Activated T-cell treated with anti-CD3 and anti-CD28 coated beads for 1 hour (primary cell): Measurements from ENCODE around the gene LRP1B.

ENCODE experiments used
- DNase-seq: peaks from one replicate; pipeline ENCODE4 v3.0.0-alpha.2; 2020; ENCODE audit warnings: low read depth

Gene LRP1B

DNA sequence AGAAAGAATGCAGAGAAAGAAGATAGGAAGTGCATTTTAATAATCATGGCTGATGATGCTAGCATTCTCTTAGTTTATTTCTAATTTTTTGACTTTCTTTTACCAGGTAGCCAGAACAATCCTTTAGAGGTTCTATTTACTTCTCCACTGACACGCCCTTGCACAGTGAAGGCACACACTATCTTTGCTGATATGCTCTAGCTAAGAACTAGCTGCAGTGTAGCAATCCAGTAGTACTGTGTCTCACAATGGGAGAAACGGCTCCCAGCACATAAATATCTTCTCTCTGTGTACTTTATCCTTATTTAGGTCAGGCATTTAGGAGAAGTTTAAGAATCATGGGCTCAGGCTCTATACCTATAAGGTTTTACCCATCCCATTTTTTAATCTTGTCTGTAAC, 1005.4 kb downstream of the LRP1B start:
- DNase-seq = no peak

DNA sequence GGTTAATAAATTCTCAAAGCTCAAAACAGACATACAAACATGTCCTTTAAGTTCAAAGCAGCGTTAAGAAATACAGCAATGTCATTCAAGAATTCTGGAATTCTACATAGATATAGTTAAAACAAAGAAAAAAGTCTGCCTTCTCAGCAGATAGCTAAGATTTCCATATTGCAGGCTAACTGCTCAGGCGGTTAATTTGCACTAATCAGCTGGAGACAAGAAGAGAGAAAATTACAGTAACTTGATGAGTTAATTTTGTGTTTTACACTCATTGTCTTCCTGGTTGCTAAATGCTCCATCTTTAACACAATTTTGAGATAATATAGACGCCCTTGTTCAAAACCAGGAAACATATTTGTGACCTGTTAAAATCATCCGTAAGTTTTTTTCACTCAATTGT, 1012.0 kb downstream of the LRP1B start:
- DNase-seq = no peak

DNA sequence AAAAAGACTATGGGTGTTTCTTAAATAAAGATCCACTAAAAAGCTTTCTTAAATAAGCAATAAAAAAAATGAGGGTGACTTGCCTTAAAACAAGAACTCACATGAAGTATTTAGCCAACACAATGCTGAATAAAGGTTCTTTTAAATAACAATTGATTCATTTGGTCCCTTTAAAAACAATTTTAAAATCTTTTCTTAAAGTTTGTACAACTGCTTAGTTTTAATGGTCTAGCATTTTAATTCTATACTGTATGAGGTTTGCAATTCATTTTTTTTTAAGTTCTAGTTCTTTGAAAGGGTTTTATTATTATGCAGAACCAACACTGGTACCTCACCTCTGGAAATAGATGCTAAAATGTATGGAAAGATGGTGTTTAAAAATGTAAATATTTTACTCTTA, 1017.5 kb downstream of the LRP1B start:
- no peak for DNase-seq

DNA sequence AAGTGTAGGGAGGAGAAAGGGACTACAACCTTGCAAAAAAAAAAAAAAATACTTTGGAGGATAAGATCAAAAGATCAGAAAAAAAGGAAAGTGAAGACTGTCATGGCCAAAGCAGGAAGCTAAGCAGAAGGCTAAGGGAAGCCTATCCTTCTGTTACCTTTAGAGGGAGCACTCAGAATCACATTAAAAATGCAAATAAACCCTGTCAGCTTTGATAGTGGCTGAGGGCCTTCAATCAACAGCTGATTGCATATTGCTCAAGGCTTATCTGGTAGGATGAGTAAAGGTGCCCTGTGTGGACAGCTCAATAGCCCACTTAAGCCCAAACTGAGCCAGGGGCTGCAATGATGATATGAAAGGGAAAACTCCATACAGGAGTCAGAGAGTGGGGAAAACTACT, 1021.2 kb downstream of the LRP1B start:
- DNase-seq = no peak

DNA sequence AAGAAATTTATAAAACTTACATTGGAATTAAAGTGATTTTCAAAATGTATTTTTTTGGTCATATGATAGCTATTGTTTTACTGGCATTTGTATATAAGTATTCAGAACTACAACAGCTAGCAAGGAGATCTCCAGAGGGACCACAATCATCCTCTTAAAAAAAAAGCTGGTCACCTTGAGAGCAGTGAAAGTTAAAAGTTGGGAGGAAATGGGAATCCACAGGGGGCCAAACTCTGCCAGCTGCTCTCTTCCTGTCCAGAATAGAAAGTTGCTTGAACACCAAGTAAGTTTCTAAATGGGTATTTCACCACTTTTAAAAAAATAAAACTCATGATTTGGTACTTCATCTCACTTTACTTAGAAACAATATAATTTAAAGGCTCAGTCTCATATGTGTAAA, 1025.1 kb downstream of the LRP1B start:
- no peak for DNase-seq

DNA sequence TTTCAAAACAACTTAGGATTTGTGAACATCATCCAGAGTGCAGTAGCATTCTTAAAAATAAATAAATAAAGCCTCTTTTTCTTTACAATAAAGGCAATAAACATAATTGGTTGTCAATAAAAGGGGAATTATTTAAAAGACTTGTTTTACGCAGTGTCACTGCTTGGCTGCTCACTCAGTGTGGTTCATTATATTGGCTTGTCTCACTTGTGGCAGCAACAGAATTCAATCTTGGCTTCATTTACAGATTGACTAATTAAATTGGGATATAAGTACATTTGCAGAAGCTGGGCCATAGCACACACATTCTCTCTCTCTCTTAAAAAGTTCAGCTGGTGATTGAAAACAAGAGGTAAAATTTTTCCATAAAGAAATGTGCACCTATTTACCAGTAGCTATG, 1027.6 kb downstream of the LRP1B start:
- no peak for DNase-seq

DNA sequence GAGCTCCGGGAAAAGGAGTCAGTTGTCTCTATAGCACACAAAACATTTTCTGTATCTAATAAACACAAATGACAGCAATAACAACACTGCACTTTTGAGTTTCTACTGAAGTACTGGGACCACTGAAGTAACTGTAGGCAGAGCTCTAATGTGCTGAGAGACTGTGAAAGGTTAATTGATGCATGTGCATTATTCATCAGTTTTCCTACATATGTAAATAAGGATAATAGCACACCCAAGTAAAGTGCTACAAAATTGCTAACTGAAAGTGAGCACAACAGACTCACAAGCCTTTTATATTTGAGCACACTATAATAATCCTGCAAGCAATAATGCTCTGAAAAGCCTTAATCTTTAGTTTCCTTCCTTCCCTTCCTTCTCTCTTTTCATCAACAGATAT, 1051.6 kb downstream of the LRP1B start:
- DNase-seq = no peak

DNA sequence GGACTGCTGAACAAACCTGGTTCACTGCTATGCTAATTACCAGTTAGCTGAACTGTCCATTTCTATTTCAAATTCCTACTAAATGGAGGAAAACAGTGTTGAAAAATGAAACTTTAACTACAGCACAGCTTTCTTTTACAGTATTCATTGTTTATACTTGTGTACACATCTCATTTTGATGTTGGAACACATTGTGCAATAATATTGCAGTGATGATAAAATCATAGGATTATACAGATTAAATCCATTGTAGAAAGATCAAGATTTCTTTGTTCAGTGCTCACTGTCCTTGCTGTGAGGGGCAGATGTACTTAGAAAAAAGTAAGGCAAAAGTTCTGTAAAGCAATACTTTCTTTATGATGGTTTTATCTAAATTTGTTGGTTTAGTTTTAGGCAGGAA, 1055.1 kb downstream of the LRP1B start:
- no peak for DNase-seq

DNA sequence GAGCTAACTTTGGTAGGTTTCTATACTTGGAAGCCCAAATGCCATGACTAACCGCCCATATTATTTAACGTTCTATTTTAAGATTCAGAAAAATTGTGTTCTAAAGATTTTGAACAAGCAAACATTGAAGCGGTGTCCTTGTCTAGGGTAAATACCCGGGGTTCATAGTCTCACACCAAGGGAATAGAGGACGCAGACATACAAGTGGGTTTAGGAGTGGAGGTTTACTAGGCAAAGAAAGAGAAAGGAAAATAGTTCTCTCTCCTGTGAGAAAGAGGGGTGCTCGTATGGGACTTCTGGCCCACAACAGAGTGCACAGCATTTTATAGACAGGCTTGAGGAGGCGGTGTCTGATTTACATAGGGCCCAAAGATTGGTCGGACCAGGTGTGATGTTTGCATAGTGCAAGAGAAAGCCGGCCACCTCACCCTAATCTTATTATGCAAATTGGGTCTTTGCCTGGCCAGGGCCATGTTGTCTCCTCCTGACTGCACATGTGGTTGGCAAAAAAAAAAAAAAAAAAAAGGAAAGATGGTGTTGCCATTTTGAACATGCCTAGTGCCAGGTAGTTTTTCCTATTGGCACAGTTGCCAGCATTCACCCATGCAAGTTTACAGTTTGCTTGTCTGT, 1062.6 kb downstream of the LRP1B start:
- no peak for DNase-seq

DNA sequence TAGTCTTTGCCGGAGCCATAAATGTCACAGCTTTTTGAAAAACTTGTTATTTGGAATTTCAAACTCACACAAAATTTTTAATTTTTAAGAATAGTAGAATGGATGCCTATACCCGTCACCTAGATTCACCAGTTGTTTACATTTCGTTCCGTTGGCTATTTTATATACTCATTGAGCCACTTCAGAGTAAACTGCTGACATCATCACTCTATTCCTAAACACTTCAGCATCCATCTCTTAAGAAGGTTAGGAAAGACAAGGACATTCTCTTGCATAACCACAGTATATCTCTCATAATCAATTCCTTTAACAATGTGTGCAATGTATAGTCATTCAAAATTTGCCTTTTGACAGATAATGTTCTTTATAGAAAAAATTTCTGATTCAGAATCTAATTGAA, 1065.8 kb downstream of the LRP1B start:
- no peak for DNase-seq

DNA sequence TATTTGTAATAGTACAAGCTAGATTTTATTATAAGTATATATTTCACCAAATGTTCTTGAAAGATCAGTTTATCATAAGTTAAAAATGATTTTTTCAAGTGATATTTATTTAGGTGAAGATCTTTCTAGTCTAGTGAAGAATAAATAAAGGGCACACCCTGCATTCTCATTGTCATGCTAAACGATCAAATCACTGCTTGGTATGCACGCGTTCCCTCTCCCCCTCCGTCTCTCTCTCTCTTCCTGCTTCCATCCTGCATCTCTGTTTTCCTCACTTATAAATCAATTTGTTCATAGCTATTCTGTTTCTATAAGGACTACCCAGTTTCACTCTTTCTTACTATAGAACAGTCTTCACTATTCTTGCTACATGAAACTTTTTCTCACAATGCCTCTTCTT, 1067.4 kb downstream of the LRP1B start:
- no peak for DNase-seq

DNA sequence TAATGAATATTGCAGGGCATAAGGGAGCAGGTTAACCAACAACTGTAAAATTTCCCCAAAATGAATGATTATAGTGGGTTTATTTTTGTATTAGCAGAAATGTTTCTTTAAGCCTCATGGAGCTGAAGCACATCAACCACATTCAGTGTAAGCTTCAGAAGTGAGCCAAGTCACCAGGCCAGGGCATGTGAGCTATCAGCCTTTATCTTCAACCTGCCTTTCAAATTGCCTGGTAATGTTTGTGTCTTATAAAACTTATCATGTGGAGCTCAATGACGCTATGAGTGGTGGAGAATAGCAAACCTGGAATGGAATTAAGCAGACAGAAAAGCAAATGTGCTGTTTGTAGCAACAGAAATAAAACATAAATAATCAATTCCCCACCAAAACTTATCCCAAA, 1068.4 kb downstream of the LRP1B start:
- DNase-seq = no peak

DNA sequence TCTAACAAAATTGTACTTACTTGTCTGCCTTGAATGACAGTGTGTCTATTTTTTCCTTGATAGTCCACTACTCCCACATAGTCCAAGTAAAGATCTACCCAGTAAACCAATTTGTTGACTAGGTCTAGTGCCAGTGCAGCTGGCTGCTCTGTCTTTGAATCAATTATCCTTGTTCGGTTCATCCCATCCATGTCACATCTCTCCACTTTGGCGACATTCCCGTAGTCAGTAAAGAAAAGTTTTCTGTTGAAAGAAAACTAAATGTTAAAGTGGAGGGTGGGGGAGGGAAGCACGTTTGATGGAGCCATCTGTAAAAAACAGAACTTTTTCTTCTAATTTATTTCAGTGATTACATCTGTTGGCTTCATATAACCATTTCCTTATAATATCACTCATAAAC, 1068.8 kb downstream of the LRP1B start:
- no peak for DNase-seq

DNA sequence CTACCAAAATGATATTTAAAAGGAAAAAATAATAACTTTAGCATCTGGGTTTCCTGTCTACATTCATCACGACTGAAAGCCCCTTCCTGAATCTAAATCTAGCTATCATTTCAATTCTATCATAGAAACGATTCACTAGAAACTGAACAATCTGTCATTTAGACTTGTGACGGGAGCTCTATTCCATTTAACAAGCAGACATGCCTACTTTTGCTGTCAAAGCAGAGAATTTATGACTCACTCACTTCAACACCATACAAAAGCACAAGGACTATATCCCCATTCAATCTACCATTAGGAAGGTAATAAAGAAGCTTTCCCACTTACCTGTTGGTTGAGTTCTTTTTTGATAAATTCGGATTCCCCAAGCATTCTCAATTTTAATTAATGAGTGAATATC, 1072.3 kb downstream of the LRP1B start:
- no peak for DNase-seq

DNA sequence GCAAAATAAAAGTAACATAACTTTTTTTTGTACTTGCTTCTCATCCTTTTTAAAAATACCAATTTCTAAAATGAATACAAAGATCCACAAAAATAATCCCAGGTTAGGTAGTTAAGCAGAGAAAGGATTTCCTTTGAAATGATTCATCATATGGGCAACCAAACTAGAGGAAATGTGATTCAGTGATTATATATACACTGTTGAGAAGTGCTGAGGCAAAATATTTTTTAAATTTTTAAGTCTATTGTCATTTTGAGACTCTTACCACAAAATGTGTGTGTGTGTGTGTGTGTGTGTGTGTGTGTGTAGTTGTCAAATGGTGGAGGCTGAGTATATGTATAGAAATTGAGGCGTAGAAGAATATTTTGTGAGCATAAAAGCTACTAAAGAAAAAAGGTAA, 1075.3 kb downstream of the LRP1B start:
- no peak for DNase-seq

DNA sequence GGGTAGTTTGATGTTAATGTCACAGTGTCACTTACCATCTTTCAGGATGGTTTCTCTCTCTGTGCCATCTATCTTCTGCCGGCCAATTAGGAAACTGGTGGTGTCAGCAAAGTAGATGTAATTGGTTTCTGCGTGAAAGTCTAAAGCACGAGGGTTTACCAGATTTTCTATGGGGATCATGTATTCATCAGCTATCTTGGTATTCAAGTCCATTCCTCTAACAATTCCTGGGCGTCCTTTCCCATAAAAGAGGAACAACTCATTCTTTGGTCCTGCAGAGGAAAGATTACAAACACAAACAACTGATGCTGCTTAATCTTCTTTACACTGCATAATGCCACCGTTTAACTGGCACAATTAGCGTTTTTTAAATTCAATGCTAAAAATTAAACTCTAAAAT, 1081.9 kb downstream of the LRP1B start:
- no peak for DNase-seq

DNA sequence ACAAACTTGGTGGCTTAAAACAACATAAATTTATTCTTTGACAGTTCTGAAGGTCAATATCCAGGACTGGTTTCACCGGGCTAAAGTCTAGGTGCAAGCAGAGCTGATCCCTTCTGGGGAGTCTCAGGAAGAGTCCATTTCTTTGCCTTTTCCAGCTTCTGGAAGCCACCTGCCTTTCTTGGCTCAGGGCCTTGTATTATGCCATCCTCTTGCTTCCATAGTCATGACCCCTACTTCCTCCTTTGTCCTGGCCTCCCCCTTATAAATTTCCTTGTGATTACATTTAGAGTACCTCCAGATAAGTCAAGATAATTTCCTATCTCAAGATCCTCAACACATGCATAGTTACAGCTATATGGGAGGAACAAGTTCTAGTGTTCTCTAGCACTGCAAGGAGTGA, 1089.5 kb downstream of the LRP1B start:
- DNase-seq = no peak

DNA sequence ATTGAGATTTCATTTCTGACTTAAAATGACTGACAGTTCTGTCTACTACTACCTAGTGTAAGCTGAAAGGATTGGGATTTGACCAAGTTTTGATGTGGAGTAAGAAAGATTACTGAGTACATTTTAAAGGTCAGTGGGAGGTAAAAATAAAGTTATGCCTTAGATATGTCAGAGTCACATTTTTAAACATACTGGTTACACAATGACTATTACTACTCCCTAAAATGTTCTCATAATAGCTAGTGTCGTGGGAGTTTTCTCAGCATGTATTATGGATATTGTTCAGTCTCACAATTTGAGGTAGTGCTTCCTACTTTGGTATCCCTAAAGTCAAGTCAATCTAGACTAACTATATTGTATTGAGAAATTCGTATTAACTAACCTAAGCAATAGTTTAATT, 1092.5 kb downstream of the LRP1B start:
- DNase-seq = no peak

DNA sequence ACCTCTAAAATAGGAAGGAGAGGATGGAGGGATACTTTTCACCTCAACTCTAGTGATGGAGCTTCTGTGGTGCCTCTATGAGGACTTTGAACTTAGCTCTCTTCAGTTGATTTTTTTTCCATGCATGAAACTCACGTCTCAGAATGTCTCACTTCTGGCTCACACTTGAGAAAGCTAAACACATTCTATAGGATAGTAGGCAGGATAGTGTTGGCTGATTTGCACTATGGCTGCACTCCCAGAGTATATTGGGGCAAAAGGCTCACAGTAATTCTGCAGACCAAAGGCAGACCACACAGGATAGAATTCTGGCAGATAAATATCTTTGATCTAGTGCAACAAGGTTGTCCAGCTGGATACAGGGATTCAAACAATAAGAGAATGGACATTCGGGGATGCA, 1093.5 kb downstream of the LRP1B start:
- no peak for DNase-seq

DNA sequence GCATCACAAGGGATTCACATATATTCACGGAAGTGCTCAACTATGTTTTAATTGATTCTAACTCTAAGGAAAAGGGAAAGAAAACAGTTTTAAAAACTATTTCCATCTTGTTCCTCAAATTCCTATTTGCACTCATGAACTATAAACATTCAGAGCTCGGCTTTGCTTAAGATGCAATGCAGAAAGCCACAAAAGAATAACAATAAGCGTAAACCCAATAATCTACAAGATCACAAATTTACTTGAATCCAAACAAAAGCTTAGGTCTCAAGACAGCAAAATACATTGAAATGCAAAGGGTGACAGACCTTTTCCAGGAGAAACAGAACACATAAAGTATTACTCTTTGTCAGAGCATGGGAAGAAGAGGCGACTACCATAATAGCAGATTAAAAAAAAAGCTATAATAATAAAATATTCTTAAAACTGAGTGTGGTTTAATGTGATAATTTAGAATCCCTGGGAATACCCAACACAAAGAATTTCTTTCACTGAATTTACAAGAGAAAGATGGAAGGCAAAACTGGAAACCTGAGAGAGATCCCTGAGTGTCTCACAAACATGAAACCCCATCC, 1094.9 kb downstream of the LRP1B start:
- DNase-seq = no peak

DNA sequence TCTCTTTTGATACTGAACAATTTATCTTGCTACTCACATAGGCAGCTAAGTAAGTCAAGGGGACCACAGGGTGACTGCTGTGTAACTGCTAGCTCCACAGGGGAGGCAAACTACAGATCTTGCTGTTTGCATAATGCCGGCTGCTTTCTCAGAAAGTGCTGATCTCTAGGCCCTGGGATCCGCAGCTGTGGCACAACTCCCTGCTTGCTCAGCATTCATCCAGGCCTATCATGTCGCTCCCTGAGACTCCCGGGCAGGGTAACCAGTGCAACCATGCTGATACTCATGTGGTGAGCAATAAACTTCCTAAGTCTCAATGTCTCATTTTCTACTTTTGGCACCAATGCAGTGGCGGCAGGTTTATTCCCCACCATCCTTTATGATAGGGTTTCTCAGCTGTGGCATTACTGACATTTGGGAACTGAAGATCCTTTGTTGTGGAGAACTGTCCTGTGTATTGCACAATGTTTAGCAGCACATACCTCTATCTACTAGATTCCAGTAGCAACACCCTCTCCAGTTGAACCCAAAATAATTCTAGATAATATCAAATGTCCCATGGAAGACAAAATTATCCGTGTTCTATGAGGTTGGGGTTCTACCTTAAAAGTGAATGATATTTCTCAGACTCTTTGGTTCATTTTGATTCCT, 1101.3 kb downstream of the LRP1B start:
- no peak for DNase-seq

DNA sequence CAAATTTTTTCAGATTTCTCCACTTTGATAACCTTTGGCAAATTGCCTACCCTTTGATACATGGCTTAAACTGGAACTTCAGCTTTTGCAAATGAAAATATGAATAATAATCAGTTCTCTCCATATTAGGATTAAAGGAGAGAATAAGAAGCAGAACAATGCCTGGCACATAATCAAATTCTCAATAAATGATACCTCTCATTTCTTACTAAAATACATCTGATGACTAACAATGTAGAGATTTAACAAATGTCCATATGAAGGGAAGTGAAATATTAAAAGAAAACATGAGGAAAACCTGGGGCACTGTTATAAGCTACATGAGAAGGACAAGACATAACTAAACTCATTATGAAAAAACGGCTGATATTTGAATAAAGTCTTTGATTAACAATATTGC, 1103.6 kb downstream of the LRP1B start:
- DNase-seq = no peak

DNA sequence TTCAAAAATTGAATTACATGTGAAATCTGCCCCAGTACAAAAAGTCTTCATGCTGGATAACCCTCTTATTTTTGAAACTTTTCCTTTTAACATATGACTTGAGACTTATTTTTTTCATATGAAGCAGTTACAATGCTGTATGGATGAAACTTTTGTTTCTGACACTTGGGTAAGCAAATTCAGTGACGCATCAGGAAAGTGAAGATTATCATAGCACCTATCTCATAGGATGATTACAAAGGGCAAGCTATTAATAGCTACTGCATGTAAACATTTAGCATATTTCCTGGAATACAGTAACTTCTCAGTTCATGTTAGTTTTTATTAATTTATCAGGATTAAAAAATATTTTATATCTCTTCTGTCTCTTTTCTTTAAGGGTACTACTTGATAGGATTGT, 1109.2 kb downstream of the LRP1B start:
- DNase-seq = no peak

DNA sequence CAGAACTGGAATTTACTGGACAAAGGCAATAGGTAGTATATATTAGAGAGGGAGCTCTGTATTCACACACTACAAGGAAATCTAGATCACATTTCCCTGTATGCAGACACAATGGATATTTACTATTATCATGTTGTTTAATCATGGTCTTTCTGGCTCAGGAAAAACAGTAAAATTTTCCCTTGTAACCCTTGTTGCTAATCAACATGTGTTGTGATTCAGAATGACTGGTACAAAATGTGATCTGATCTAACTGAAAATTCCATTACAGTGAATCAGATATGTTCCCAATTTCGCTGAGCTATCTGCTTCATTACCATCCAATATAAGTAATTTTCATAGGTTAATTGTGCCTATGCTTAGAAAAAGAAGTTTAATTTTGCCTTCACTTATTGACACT, 1109.7 kb downstream of the LRP1B start:
- no peak for DNase-seq
